ENCODE data around the gene C7orf57. TPM values are rescaled to one million over a fixed set of nuclear protein-coding genes. Genes with fewer than 3 reads are reported as not detected.

C7orf57 gene
- polyA plus RNA-seq, 1 of the 3 experiments (the other 2 are of a cell fraction), result 0.41 TPM

DNA sequence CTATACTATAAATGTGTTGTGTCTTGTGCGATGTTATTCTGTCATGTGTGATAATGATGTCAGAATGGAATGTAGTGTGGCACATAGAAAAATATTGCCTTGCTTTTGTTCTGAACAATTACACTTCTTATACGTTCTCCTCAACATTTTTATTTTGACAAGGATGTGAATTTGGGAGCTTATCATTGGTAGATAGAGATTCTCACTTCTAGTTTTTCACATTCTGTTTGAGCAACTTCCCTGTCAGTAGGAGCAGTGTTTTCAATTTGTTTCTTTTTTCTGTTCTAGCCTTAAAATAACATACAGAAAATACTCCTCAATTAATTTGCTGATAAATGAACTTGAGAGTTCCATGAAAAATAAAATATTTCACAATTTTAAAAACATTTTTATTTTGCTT is 24.0 kb upstream of the C7orf57 start:
- H3K36me3 ChIP-seq (replicated peaks in 1 of 2; ENCODE audit: control insufficient read depth in 1 of 2, insufficient read depth in 2 of 2, low read length in 1 of 2), result no peaks in the 10 kb centered on the region
- H3K4me1 ChIP-seq (ENCODE audit: control insufficient read depth in 1 of 2, insufficient read depth in 2 of 2, low read depth in 1 of 2, low read length in 1 of 2), result no peaks in the 10 kb centered on the region; a peak in 1 of 4 replicates
- H3K4me2 ChIP-seq, result no peak overlapping the region
- no peak overlapping the region for H2AFZ ChIP-seq (ENCODE audit: low read depth)
- H3K4me3 ChIP-seq (ENCODE audit: low read depth in 2 of 2, low read length in 1 of 2), result no peak overlapping the region
- TF ChIP-seq, protein P1, sequence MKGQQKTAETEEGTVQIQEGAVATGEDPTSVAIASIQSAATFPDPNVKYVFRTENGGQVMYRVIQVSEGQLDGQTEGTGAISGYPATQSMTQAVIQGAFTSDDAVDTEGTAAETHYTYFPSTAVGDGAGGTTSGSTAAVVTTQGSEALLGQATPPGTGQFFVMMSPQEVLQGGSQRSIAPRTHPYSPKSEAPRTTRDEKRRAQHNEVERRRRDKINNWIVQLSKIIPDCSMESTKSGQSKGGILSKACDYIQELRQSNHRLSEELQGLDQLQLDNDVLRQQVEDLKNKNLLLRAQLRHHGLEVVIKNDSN (IDR thresholded peaks at IDR 0.05; ENCODE audit: borderline replicate concordance, low read depth), result no peak
- TF ChIP-seq, protein P2, sequence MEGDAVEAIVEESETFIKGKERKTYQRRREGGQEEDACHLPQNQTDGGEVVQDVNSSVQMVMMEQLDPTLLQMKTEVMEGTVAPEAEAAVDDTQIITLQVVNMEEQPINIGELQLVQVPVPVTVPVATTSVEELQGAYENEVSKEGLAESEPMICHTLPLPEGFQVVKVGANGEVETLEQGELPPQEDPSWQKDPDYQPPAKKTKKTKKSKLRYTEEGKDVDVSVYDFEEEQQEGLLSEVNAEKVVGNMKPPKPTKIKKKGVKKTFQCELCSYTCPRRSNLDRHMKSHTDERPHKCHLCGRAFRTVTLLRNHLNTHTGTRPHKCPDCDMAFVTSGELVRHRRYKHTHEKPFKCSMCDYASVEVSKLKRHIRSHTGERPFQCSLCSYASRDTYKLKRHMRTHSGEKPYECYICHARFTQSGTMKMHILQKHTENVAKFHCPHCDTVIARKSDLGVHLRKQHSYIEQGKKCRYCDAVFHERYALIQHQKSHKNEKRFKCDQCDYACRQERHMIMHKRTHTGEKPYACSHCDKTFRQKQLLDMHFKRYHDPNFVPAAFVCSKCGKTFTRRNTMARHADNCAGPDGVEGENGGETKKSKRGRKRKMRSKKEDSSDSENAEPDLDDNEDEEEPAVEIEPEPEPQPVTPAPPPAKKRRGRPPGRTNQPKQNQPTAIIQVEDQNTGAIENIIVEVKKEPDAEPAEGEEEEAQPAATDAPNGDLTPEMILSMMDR (IDR thresholded peaks at IDR 0.05), result no peak
- TF ChIP-seq RAD21 (IDR thresholded peaks at IDR 0.05; ENCODE audit: low read length) (no peak), TAF1 (IDR thresholded peaks at IDR 0.05; ENCODE audit: borderline replicate concordance, low read depth, low read length) (no peak), JUND (IDR thresholded peaks at IDR 0.05) (no peak), NRF1 (IDR thresholded peaks at IDR 0.05; ENCODE audit: low read depth, low read length) (no peak), NFIC (IDR thresholded peaks at IDR 0.05; ENCODE audit: borderline replicate concordance) (no peak)
- TF ChIP-seq, protein P3, sequence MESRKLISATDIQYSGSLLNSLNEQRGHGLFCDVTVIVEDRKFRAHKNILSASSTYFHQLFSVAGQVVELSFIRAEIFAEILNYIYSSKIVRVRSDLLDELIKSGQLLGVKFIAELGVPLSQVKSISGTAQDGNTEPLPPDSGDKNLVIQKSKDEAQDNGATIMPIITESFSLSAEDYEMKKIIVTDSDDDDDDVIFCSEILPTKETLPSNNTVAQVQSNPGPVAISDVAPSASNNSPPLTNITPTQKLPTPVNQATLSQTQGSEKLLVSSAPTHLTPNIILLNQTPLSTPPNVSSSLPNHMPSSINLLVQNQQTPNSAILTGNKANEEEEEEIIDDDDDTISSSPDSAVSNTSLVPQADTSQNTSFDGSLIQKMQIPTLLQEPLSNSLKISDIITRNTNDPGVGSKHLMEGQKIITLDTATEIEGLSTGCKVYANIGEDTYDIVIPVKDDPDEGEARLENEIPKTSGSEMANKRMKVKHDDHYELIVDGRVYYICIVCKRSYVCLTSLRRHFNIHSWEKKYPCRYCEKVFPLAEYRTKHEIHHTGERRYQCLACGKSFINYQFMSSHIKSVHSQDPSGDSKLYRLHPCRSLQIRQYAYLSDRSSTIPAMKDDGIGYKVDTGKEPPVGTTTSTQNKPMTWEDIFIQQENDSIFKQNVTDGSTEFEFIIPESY (IDR thresholded peaks at IDR 0.05; ENCODE audit: borderline replicate concordance, low read depth), result no peak
- no peak overlapping the region for H3K9ac ChIP-seq
- no peaks in the 10 kb centered on the region for H3F3A ChIP-seq (replicated peaks; ENCODE audit: insufficient read depth)
- H4K20me1 ChIP-seq (ENCODE audit: insufficient read depth), result no peaks in the 10 kb centered on the region
- no peaks in the 10 kb centered on the region for H3K79me2 ChIP-seq (ENCODE audit: insufficient read depth)
- no peak overlapping the region for H3K27ac ChIP-seq (ENCODE audit: low read depth in 2 of 2, low read length in 1 of 2)
- H3K27me3 ChIP-seq (ENCODE audit: insufficient read depth), result no peaks in the 10 kb centered on the region; the same call in 1 of the 2 replicates
- no peaks in the 10 kb centered on the region for H3K9me3 ChIP-seq
- POLR2A ChIA-PET, result no interaction called here
- H3K9me2 ChIP-seq, result no peaks in the 10 kb centered on the region
- DNase-seq, result no peak
- CTCF ChIA-PET, result interaction anchor here (1.4 kb wide), 2 partner anchors 23 to 99 kb away, joined by 3 to 4 read pairs; no protein-coding TSS in a partner anchor
- WGBS (ENCODE audit: low lambda C conversion rate), result 62% methylated on average over 2 of the region's 2 CpGs

DNA sequence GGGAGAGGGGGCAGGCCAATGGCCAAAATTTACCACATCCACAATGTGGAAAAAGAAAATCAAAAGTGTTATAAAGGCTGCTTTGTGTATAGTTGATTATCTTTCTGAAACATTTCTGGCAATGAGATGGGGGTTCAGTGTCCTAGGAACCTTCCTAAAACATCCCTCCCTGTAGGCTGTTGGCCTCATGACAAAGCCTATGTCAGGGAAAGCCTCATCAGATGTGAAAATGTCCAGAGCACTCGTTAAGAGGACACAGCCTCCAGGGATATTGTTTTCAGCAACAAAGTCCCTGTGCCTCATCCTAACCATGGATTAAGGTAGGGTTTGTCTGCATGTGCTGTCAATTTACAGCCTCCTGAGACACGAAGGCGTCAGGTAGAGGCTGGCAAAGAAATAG is 23.4 kb upstream of the C7orf57 start:
- Histone ChIP-seq H3K4me3 (ENCODE audit: low read depth in 2 of 2, low read length in 1 of 2) (no peak overlapping the region), H3K9me2 (no peaks in the 10 kb centered on the region), H3K4me1 (ENCODE audit: control insufficient read depth in 1 of 2, insufficient read depth in 2 of 2, low read depth in 1 of 2, low read length in 1 of 2) (no peaks in the 10 kb centered on the region; a peak in 1 of 4 replicates), H3F3A (replicated peaks; ENCODE audit: insufficient read depth) (no peaks in the 10 kb centered on the region), H3K27ac (ENCODE audit: low read depth in 2 of 2, low read length in 1 of 2) (no peak overlapping the region), H4K20me1 (ENCODE audit: insufficient read depth) (no peaks in the 10 kb centered on the region), H3K27me3 (ENCODE audit: insufficient read depth) (no peaks in the 10 kb centered on the region; the same call in 1 of the 2 replicates), H3K4me2 (no peak overlapping the region), H3K9me3 (no peaks in the 10 kb centered on the region), H3K36me3 (replicated peaks in 1 of 2; ENCODE audit: control insufficient read depth in 1 of 2, insufficient read depth in 2 of 2, low read length in 1 of 2) (no peaks in the 10 kb centered on the region), H3K9ac (no peak overlapping the region), H3K79me2 (ENCODE audit: insufficient read depth) (no peaks in the 10 kb centered on the region), H2AFZ (ENCODE audit: low read depth) (no peak overlapping the region)
- no peak for DNase-seq
- CTCF ChIA-PET, result interaction anchor here (1.4 to 3.5 kb wide), 3 partner anchors 24 to 99 kb away, joined by 3 to 11 read pairs (median 6); no protein-coding TSS in a partner anchor
- 41% methylated on average over 3 of the region's 3 CpGs for whole genome bisulfite sequencing (ENCODE audit: low lambda C conversion rate)
- POLR2A ChIA-PET, result no interaction called here
- TF ChIP-seq TEAD4 (IDR thresholded peaks at IDR 0.05; ENCODE audit: borderline replicate concordance, insufficient read depth) (no peak), NFIC (IDR thresholded peaks at IDR 0.05; ENCODE audit: borderline replicate concordance) (no peak), TAF1 (IDR thresholded peaks at IDR 0.05; ENCODE audit: borderline replicate concordance, low read depth, low read length) (no peak), ELF1 (IDR thresholded peaks at IDR 0.05) (no peak), GATA2 (CRISPR knock-in tag; IDR thresholded peaks at IDR 0.05) (no peak), FOXM1 (IDR thresholded peaks at IDR 0.05; ENCODE audit: low read depth) (no peak), FOSL2 (IDR thresholded peaks at IDR 0.05; ENCODE audit: borderline replicate concordance, low read depth) (no peak), RCOR1 (IDR thresholded peaks at IDR 0.05; ENCODE audit: low read length) (no peak), EP300 (IDR thresholded peaks at IDR 0.05; ENCODE audit: borderline replicate concordance in 1 of 2, low read depth in 1 of 2, low read length in 1 of 2) (no peak), SIN3A (IDR thresholded peaks at IDR 0.05; ENCODE audit: borderline replicate concordance, low read depth, low read length) (no peak), RAD21 (IDR thresholded peaks at IDR 0.05; ENCODE audit: low read length) (no peak), MXI1 (IDR thresholded peaks at IDR 0.05; ENCODE audit: low read depth, low read length) (no peak), YY1 (IDR thresholded peaks at IDR 0.05; ENCODE audit: low read depth) (no peak)
- TF ChIP-seq, protein P4, sequence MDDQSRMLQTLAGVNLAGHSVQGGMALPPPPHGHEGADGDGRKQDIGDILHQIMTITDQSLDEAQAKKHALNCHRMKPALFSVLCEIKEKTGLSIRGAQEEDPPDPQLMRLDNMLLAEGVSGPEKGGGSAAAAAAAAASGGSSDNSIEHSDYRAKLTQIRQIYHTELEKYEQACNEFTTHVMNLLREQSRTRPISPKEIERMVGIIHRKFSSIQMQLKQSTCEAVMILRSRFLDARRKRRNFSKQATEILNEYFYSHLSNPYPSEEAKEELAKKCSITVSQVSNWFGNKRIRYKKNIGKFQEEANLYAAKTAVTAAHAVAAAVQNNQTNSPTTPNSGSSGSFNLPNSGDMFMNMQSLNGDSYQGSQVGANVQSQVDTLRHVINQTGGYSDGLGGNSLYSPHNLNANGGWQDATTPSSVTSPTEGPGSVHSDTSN (IDR thresholded peaks at IDR 0.05), result no peak
- TF ChIP-seq, protein P3 (IDR thresholded peaks at IDR 0.05; ENCODE audit: borderline replicate concordance, low read depth), result no peak
